Bronchus fibroblast of lung (primary cell): ENCODE results near the gene SLC37A2. TPM values are rescaled to one million over a fixed set of nuclear protein-coding genes. Genes with fewer than 3 reads are reported as not detected.

ENCODE experiments used
- total RNA-seq: library from RNA; depleted of rRNA; stranded (reverse); fragments of >200 nt; gene quantifications from 2 replicates; pipeline ENCODE4 v1.2.3, GENCODE V29; 2015

SLC37A2 gene
- 4.9 and 5.0 TPM in 2 replicates for total RNA-seq

DNA sequence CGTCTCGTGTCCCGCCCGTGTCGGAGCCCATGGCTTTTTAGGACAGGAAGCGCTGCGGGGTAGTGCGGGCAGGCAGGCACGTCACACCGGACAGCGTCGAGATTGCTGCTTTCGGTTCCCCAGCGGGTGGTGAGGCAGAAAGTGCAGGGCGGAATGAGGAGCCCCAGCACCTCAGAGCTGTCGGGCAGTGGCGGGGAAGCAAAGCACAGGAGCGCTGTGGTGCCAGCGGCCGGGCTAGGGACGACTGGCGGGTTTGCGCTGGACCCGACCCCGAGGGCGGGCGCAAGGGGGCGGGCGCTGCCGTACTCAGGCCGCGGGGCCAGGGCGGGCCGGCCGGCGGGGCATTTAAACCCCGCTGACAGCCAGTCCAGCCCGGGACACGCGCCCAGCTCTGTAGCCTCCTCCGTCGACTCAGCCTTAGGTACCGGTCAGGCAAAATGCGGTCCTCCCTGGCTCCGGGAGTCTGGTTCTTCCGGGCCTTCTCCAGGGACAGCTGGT is at the start of gene SLC37A2:
TSS of gene SLC37A2 (plus strand) at position 375 of the 498 bp plus-strand sequence. CDS start at position 438, 63 bp downstream.

DNA sequence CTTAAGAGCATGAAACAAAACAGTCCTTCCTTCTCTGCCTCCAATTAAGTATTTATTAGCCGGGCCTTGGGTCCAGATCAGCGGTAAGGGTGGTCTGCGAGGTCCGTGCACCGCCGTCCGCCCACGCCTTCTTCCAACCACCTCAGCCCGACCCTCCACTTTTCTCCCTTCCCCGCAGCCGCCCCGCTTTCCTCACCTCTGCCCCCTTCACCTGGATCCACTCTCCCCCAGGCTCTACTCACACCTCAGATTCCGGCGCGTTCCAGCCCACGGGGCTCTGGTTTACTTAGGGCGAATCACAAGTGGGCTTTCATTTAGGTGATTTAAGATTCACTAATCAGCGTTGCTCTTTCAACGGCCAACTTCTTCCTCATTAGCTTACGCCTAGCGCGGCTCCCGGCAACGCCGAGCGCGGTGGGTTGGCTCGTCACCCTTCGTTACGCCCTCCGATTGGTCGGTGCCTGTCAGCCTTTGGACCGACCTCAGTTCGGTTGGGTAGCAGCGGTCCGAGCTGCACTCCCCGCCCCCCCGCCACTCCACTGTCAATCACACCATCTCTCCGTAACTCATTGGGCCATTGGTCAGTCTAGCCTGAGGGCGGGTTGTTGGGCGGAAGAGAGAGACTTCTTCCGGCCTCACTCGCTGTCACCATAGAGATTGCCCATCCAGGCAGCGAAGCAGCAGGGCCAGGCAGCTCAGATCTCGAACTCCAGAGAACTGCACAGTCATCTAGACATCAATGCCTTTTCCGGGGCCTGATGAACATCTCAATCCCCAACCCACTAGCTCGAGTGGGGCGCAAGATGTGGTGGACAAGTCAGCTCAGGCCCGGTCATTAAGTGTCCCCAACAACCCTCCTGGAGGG is 48.5 kb downstream of the SLC37A2 start, which contains the start of gene TMEM218:
TSS of gene TMEM218 (minus strand) at position 284 of the 865 bp plus-strand sequence. CDS start 9,385 bp downstream, outside the sequence.

Other genes starting within 250 kb of the SLC37A2 start
- gene ROBO3, start 197.9 kb upstream of the SLC37A2 start, total RNA-seq, result 31.7 and 37.8 TPM in 2 replicates
- 2.2 and 2.7 TPM in 2 replicates for gene ROBO4, start 165.4 kb upstream of the SLC37A2 start, total RNA-seq
- not detected in 2 replicates for gene HEPN1, start 144.1 kb upstream of the SLC37A2 start, total RNA-seq
- under 0.01 TPM in 1 of 2 replicates, not detected in the other for gene HEPACAM, start 127.3 kb upstream of the SLC37A2 start, total RNA-seq
- 3.4 and 4.0 TPM in 2 replicates for gene CCDC15, start 109.1 kb upstream of the SLC37A2 start, total RNA-seq
- gene TMEM218, start 48.3 kb downstream of the SLC37A2 start, total RNA-seq, result 27.5 and 33.3 TPM in 2 replicates
- gene PKNOX2, start 101.4 kb downstream of the SLC37A2 start, total RNA-seq, result 0.84 and 1.2 TPM in 2 replicates